Measurements from ENCODE around the gene CPN1. TPM values are rescaled to one million over a fixed set of nuclear protein-coding genes. Genes with fewer than 3 reads are reported as not detected.

Gene CPN1
- total RNA-seq, 2 experiments from 2014 or later = not detected

- H3K4me3 Mint-ChIP-seq = peak overlapping the region; percentile 89
- POLR2A ChIA-PET = no interaction called here
- peaks cover 16% of the 10 kb centered on the region for H3K27me3 Mint-ChIP-seq
- no peak overlapping the region for H3K27ac Mint-ChIP-seq
- DNase-seq = no peak
- ATAC-seq (ENCODE audit: low read depth) = no peak
- peaks cover 1% of the 10 kb centered on the region for H3K36me3 Mint-ChIP-seq
- peaks cover 29% of the 10 kb centered on the region for H3K4me1 Mint-ChIP-seq
- H3K9me3 Mint-ChIP-seq = no peaks in the 10 kb centered on the region
Observed at GRCh38 chr10:100008708-100009282, 72.9 kb downstream of the CPN1 start.

- Mint-ChIP-seq H3K4me3 (peak overlapping the region; percentile 89), H3K27me3 (peaks cover 16% of the 10 kb centered on the region), H3K4me1 (peaks cover 29% of the 10 kb centered on the region), H3K27ac (no peak overlapping the region), H3K9me3 (no peaks in the 10 kb centered on the region), H3K36me3 (peaks cover 1% of the 10 kb centered on the region)
- no peak for ATAC-seq (ENCODE audit: low read depth)
- POLR2A ChIA-PET = no interaction called here
- no peak for DNase-seq
Observed at GRCh38 chr10:100008142-100008522, 73.5 kb downstream of the CPN1 start.

- peaks cover 29% of the 10 kb centered on the region for H3K4me1 Mint-ChIP-seq
- H3K27ac Mint-ChIP-seq = no peak overlapping the region
- ATAC-seq (ENCODE audit: low read depth) (no peak), DNase-seq (no peak)
- H3K9me3 Mint-ChIP-seq = no peaks in the 10 kb centered on the region
- peak overlapping the region; percentile 25 for H3K4me3 Mint-ChIP-seq
- POLR2A ChIA-PET = interaction anchor here (1.0 kb wide), 1 partner anchor 14 kb away, joined by 3 read pairs; no protein-coding TSS in a partner anchor
- peaks cover 1% of the 10 kb centered on the region for H3K36me3 Mint-ChIP-seq
- peaks cover 16% of the 10 kb centered on the region for H3K27me3 Mint-ChIP-seq
Observed at GRCh38 chr10:100007231-100008141, 74.2 kb downstream of the CPN1 start.

GRCh38 chr10:100006243-100006886 is 75.3 kb downstream of the CPN1 start:
- Mint-ChIP-seq H3K9me3 (no peaks in the 10 kb centered on the region), H3K4me1 (peaks cover 29% of the 10 kb centered on the region), H3K4me3 (no peak overlapping the region), H3K36me3 (peaks cover 1% of the 10 kb centered on the region), H3K27me3 (peaks cover 16% of the 10 kb centered on the region), H3K27ac (no peak overlapping the region)
- POLR2A ChIA-PET = no interaction called here
- DNase-seq (no peak), ATAC-seq (ENCODE audit: low read depth) (no peak)

GRCh38 chr10:100004805-100005510 is 76.7 kb downstream of the CPN1 start:
- no peak for DNase-seq
- POLR2A ChIA-PET = no interaction called here

GRCh38 chr10:100000109-100000644 is 81.5 kb downstream of the CPN1 start:
- POLR2A ChIA-PET = no interaction called here
- Mint-ChIP-seq H3K27ac (no peak overlapping the region), H3K4me3 (no peak overlapping the region), H3K4me1 (peaks cover 3% of the 10 kb centered on the region), H3K36me3 (peaks cover 5% of the 10 kb centered on the region), H3K27me3 (peaks cover 3% of the 10 kb centered on the region), H3K9me3 (peaks cover 2% of the 10 kb centered on the region)
- DNase-seq = no peak
- ATAC-seq (ENCODE audit: low read depth) = no peak

More at GRCh38 chr10:100004805-100005510, 76.7 kb downstream of the CPN1 start:
- Mint-ChIP-seq H3K27me3 (peaks cover 5% of the 10 kb centered on the region), H3K9me3 (no peaks in the 10 kb centered on the region), H3K27ac (no peak overlapping the region), H3K36me3 (peaks cover 1% of the 10 kb centered on the region), H3K4me1 (peaks cover 22% of the 10 kb centered on the region), H3K4me3 (no peak overlapping the region)
- no peak for ATAC-seq (ENCODE audit: low read depth)

- Mint-ChIP-seq H3K27ac (no peak overlapping the region), H3K9me3 (peaks cover 2% of the 10 kb centered on the region), H3K36me3 (peaks cover 6% of the 10 kb centered on the region), H3K4me1 (peaks cover 9% of the 10 kb centered on the region), H3K4me3 (no peak overlapping the region), H3K27me3 (peaks cover 3% of the 10 kb centered on the region)
- ATAC-seq (ENCODE audit: low read depth) (no peak), DNase-seq (no peak)
- POLR2A ChIA-PET = no interaction called here
Observed at GRCh38 chr10:99999319-100000108, 82.2 kb downstream of the CPN1 start.

- Mint-ChIP-seq H3K9me3 (peaks cover 2% of the 10 kb centered on the region), H3K27ac (no peak overlapping the region)
- POLR2A ChIA-PET = no interaction called here
Observed at GRCh38 chr10:99998889-99999288, 82.8 kb downstream of the CPN1 start.

GRCh38 chr10:99996671-99997648 is 84.7 kb downstream of the CPN1 start:
- Mint-ChIP-seq H3K4me3 (no peak overlapping the region), H3K36me3 (peaks cover 6% of the 10 kb centered on the region), H3K27ac (no peak overlapping the region)

More at GRCh38 chr10:99998889-99999288, 82.8 kb downstream of the CPN1 start:
- Mint-ChIP-seq H3K27me3 (peaks cover 3% of the 10 kb centered on the region), H3K36me3 (peaks cover 6% of the 10 kb centered on the region), H3K4me1 (peaks cover 15% of the 10 kb centered on the region), H3K4me3 (no peak overlapping the region)
- DNase-seq (no peak), ATAC-seq (ENCODE audit: low read depth) (no peak)

GRCh38 chr10:99995713-99996112 is 86.0 kb downstream of the CPN1 start:
- ATAC-seq (ENCODE audit: low read depth) = no peak
- H3K9me3 Mint-ChIP-seq = peaks cover 2% of the 10 kb centered on the region
- no peak overlapping the region for H3K27ac Mint-ChIP-seq
- no peak overlapping the region for H3K4me3 Mint-ChIP-seq
- no peaks in the 10 kb centered on the region for H3K27me3 Mint-ChIP-seq
- no peak for DNase-seq
- peaks cover 6% of the 10 kb centered on the region for H3K36me3 Mint-ChIP-seq
- POLR2A ChIA-PET = no interaction called here
- peaks cover 19% of the 10 kb centered on the region for H3K4me1 Mint-ChIP-seq

More at GRCh38 chr10:99996671-99997648, 84.7 kb downstream of the CPN1 start:
- peaks cover 2% of the 10 kb centered on the region for H3K9me3 Mint-ChIP-seq
- POLR2A ChIA-PET = no interaction called here
- DNase-seq (no peak), ATAC-seq (ENCODE audit: low read depth) (no peak)
- peaks cover 19% of the 10 kb centered on the region for H3K4me1 Mint-ChIP-seq
- no peaks in the 10 kb centered on the region for H3K27me3 Mint-ChIP-seq

GRCh38 chr10:99995269-99995668 is 86.4 kb downstream of the CPN1 start:
- H3K4me1 Mint-ChIP-seq = peaks cover 19% of the 10 kb centered on the region
- no peak for ATAC-seq (ENCODE audit: low read depth)
- no peak overlapping the region for H3K27ac Mint-ChIP-seq
- peaks cover 2% of the 10 kb centered on the region for H3K9me3 Mint-ChIP-seq
- POLR2A ChIA-PET = interaction anchor here (0.8 kb wide), 1 partner anchor 135 kb away, joined by 4 read pairs; no protein-coding TSS in a partner anchor
- no peak overlapping the region for H3K4me3 Mint-ChIP-seq
- no peaks in the 10 kb centered on the region for H3K27me3 Mint-ChIP-seq
- no peak for DNase-seq
- H3K36me3 Mint-ChIP-seq = peaks cover 6% of the 10 kb centered on the region

Measured in activated naive CD8-positive, alpha-beta T cell treated with anti-CD3 and anti-CD28 coated beads, Interleukin-2, amount 10 ng/mL, durations not matched to agents 7 days and 5 days (primary cell).